Esophagus muscularis mucosa (tissue), 4 donors: Measurements from ENCODE around the gene RASAL2. TPM values are rescaled to one million over a fixed set of nuclear protein-coding genes. Genes with fewer than 3 reads are reported as not detected.
A peak's percentile ranks its signal among the peaks of the same experiment; 100 is the strongest.

Experiments
- DNase-seq: peaks from one replicate; pipeline ENCODE4 v3.0.0-alpha.2; 2017; ENCODE audit errors: extremely low spot score
- H3K27ac ChIP-seq, 4 donors: fragments of 200-600 bp; sonication (generic); replicated peaks in 1 of 4; 1 replicate in 3 of 4; 2 replicates in 1 of 4; pipeline ENCODE4 v1.5.1; 2016 to 2019; ENCODE audit warnings: mild to moderate bottlenecking in 1 of 4
- H3K27me3 ChIP-seq, 4 donors: fragments of 200-600 bp; sonication (generic); one replicate each; pipeline versions ENCODE4 v1.5.1 to v1.6.0; 2016 to 2019
- H3K36me3 ChIP-seq, 4 donors: fragments of 200-600 bp; sonication (generic); one replicate each; pipeline ENCODE4 v1.5.1; 2016 to 2019
- H3K4me1 ChIP-seq, 4 donors: fragments of 200-600 bp; sonication (generic); one replicate each; pipeline ENCODE4 v1.5.1; 2016 to 2019
- H3K4me3 ChIP-seq, 4 donors: fragments of 200-600 bp; sonication (generic); 1 replicate in 2 of 4; 2 replicates in 2 of 4; pipeline ENCODE4 v1.5.1; 2016 to 2019; ENCODE audit warnings: mild to moderate bottlenecking in 4 of 4, moderate library complexity in 1 of 4
- H3K9me3 ChIP-seq, 4 donors: fragments of 200-600 bp; sonication (generic); 1 replicate in 3 of 4; 2 replicates in 1 of 4; pipeline ENCODE4 v1.5.1; 2016 to 2019
- EP300 ChIP-seq: sonication (generic); formaldehyde crosslinking; IDR thresholded peaks from one replicate; pipeline ENCODE4 v1.6.1; 2017; ENCODE audit warnings: antibody characterized with exemption
- POLR2A ChIP-seq: fragments of 450-650 bp; IDR thresholded peaks from one replicate; pipeline ENCODE4 v1.6.1; 2017; ENCODE audit warnings: antibody characterized with exemption, moderate library complexity, mild to moderate bottlenecking, low read depth
- POLR2AphosphoS5 ChIP-seq, 2 donors: sonication (generic); formaldehyde crosslinking; IDR thresholded peaks; one replicate each; pipeline ENCODE4 v1.6.1; 2017; ENCODE audit warnings: antibody characterized with exemption in 2 of 2
- WGBS: methylation state at CpG from one replicate; pipeline ENCODE4 v1.1.5; 2018; 5-methylcytosine and 5-hydroxymethylcytosine counted together
- intact Hi-C: fragments of 100-400 bp; cut with DNase I; formaldehyde crosslinking; loops from one replicate; pipeline ENCODE4 v1.15.1; 2023
- total RNA-seq, 4 donors: library from RNA; depleted of rRNA; stranded (reverse); fragments of >200 nt; gene quantifications; one replicate each; pipeline versions ENCODE4 v1.1.0 to v1.2.1, GENCODE V29; 2016
- TF ChIP-seq, protein P1 (sequence below), 3 experiments: fragments of 200-600 bp in 2 of 3; fragments of 450-650 bp in 1 of 3; sonication (generic) in 2 of 3; IDR thresholded peaks; one replicate each; pipeline ENCODE4 v1.5.1; 2017 to 2019; ENCODE audit warnings: antibody characterized with exemption in 3 of 3, mild to moderate bottlenecking in 2 of 3, moderate library complexity in 1 of 3

Gene RASAL2
- total RNA-seq, 4 donors from 2014 or later = 11.6 to 30.0 (median 22.3) TPM

DNA sequence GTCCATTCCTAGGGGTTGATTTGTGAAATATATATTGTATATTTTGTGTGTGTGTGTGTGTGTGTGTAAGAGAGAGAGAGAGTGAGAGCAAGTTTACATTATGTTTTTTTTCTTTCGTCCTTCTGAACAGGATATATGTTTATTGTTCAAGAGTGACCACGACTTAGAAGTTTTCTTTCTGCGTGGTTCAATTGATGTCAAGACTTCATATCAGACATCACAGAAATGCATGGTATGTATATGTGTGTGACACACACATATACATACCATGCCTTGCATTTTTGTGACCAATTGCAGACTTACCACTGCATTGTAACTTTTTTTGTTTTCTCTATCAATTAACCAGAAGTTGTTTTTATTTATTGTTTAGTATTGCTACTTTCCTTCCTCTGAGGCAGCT, 2.5 kb downstream of the RASAL2 start:
- Histone ChIP-seq H3K9me3 (no peaks in the 10 kb centered on the region), H3K36me3 (no peaks in the 10 kb centered on the region), H3K27ac (no peak overlapping the region), H3K27me3 (no peaks in the 10 kb centered on the region), H3K4me3 (peak overlapping the region; percentile 79 to 92 (median 84)), H3K4me1 (peaks cover 32 to 55% (median 44%) of the 10 kb centered on the region in 4 donors)
- WGBS = 69% methylated on average over 3 of the region's 3 CpGs
- TF ChIP-seq EP300 = no peak
- TF ChIP-seq, protein P1, sequence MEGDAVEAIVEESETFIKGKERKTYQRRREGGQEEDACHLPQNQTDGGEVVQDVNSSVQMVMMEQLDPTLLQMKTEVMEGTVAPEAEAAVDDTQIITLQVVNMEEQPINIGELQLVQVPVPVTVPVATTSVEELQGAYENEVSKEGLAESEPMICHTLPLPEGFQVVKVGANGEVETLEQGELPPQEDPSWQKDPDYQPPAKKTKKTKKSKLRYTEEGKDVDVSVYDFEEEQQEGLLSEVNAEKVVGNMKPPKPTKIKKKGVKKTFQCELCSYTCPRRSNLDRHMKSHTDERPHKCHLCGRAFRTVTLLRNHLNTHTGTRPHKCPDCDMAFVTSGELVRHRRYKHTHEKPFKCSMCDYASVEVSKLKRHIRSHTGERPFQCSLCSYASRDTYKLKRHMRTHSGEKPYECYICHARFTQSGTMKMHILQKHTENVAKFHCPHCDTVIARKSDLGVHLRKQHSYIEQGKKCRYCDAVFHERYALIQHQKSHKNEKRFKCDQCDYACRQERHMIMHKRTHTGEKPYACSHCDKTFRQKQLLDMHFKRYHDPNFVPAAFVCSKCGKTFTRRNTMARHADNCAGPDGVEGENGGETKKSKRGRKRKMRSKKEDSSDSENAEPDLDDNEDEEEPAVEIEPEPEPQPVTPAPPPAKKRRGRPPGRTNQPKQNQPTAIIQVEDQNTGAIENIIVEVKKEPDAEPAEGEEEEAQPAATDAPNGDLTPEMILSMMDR (IDR thresholded peaks at IDR 0.05) = no peak
- no peak for TF ChIP-seq POLR2AphosphoS5 (IDR thresholded peaks at IDR 0.05)
- TF ChIP-seq POLR2A = no peak
- intact Hi-C loops = loop anchor here (10.0 kb wide), 1 partner anchor 188 kb away; no protein-coding TSS in a partner anchor
- DNase-seq = no peak

GRCh38 chr1:178098262-178098661, 4.4 kb downstream of the RASAL2 start:
- H3K4me3 ChIP-seq = peak overlapping the region in 2 of 4 donors; percentile 8 to 24
- no peak for DNase-seq
- peaks cover 25 to 47% (median 36%) of the 10 kb centered on the region in 4 donors for H3K4me1 ChIP-seq
- WGBS = 47% methylated on average over 3 of the region's 3 CpGs
- no peak overlapping the region for H3K27ac ChIP-seq
- H3K36me3 ChIP-seq = no peaks in the 10 kb centered on the region
- no peaks in the 10 kb centered on the region for H3K27me3 ChIP-seq
- no peaks in the 10 kb centered on the region for H3K9me3 ChIP-seq
- TF ChIP-seq, protein P1 (IDR thresholded peaks at IDR 0.05) = no peak
- intact Hi-C loops = loop anchor here (10.0 kb wide), 1 partner anchor 187 kb away; no protein-coding TSS in a partner anchor

DNA sequence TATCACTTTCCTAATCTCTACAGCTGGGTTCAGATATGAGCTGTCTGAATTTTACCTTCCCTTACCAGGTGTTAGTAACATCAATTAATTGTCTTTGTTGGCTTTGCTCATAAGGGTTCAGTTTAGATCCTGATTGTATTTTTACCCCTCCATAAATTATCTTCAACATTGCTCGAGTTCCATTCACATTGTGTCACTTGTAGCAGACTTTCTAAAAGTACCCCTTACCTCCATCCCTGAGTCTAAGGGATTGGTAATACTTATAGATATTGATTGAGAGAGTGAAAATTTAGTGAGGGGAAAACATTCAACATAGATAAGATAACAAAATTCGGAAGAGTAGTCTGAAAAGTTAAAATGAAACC, 7.3 kb downstream of the RASAL2 start:
- DNase-seq = no peak
- H3K27ac ChIP-seq = no peak overlapping the region
- intact Hi-C loops = no loop called here
- TF ChIP-seq, protein P1 (IDR thresholded peaks at IDR 0.05) = no peak
- TF ChIP-seq POLR2AphosphoS5 (IDR thresholded peaks at IDR 0.05) (no peak), EP300 (no peak), POLR2A (no peak)
- H3K4me3 ChIP-seq = no peak overlapping the region
- WGBS = 65% methylated on average over 2 of the region's 2 CpGs
- H3K36me3 ChIP-seq = no peaks in the 10 kb centered on the region
- H3K9me3 ChIP-seq = no peaks in the 10 kb centered on the region
- peaks cover 21 to 39% (median 27%) of the 10 kb centered on the region in 4 donors for H3K4me1 ChIP-seq
- no peaks in the 10 kb centered on the region for H3K27me3 ChIP-seq

DNA sequence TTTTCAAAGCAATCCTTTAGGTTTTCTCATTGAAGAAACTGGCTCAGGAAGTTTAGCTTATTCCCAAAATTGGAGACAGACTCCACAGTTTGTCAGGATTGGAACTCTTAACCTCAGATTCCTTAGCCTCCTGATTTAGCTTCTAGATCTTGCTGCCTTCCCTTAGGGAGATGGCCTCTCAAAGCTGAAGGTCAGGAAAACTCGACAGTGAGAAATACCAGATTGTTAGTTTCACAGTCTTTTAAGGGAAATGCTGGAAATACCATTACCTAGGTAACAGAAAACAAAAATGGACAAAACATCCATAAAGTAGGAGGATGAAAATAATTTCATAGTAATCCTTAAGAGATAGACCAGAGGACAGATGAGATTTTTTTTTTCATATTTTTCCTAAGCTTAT, 7.8 kb downstream of the RASAL2 start:
- H3K27me3 ChIP-seq = no peaks in the 10 kb centered on the region
- TF ChIP-seq EP300 (no peak), POLR2A (no peak), POLR2AphosphoS5 (IDR thresholded peaks at IDR 0.05) (no peak)
- TF ChIP-seq, protein P1 (IDR thresholded peaks at IDR 0.05) = no peak
- intact Hi-C loops = no loop called here
- H3K4me3 ChIP-seq = no peak overlapping the region
- no peaks in the 10 kb centered on the region for H3K9me3 ChIP-seq
- WGBS = 50% methylated on average over 1 of the region's 1 CpG
- H3K27ac ChIP-seq = no peak overlapping the region
- no peak for DNase-seq
- H3K36me3 ChIP-seq = no peaks in the 10 kb centered on the region
- peaks cover 21 to 39% (median 27%) of the 10 kb centered on the region in 4 donors for H3K4me1 ChIP-seq

GRCh38 chr1:178102218-178102617, 8.3 kb downstream of the RASAL2 start:
- WGBS = 90% methylated on average over 4 of the region's 4 CpGs
- H3K27ac ChIP-seq = no peak overlapping the region

More at GRCh38 chr1:178102218-178102617, 8.3 kb downstream of the RASAL2 start:
- Histone ChIP-seq H3K4me1 (peaks cover 21 to 36% (median 25%) of the 10 kb centered on the region in 4 donors), H3K9me3 (no peaks in the 10 kb centered on the region), H3K4me3 (no peak overlapping the region), H3K27me3 (no peaks in the 10 kb centered on the region), H3K36me3 (no peaks in the 10 kb centered on the region)
- DNase-seq = no peak
- intact Hi-C loops = no loop called here
- TF ChIP-seq POLR2AphosphoS5 (IDR thresholded peaks at IDR 0.05) = no peak
- no peak for TF ChIP-seq POLR2A
- no peak for TF ChIP-seq EP300
- TF ChIP-seq, protein P1 (IDR thresholded peaks at IDR 0.05) = no peak
